HG02970 (cell line): ENCODE data around the gene MXRA7.
"Not testable (repeated sequence)": the region's sequence is repeated elsewhere in the genome, so short reads cannot be mapped to it uniquely, and the experiment has no call there.

Experiments
- ATAC-seq: cut with Tn5 transposase; IDR thresholded peaks from one replicate; pipeline ENCODE4 v1.9.1; 2021; ENCODE audit warnings: mild to moderate bottlenecking, moderate library complexity, moderate number of reproducible peaks; ENCODE audit not compliant: unreplicated experiment, low FRiP score

The MXRA7 gene

GRCh38 chr17:76657505-76658241 is 53.1 kb downstream of the MXRA7 start:
- ATAC-seq = no peak

GRCh38 chr17:76654408-76654807 is 56.4 kb downstream of the MXRA7 start:
- ATAC-seq = no peak

GRCh38 chr17:76650504-76650903 is 60.3 kb downstream of the MXRA7 start:
- no peak for ATAC-seq

GRCh38 chr17:76646712-76647111 is 64.1 kb downstream of the MXRA7 start:
- ATAC-seq = no peak

- ATAC-seq = no peak
Measured at GRCh38 chr17:76645481-76645880, 65.3 kb downstream of the MXRA7 start.

- ATAC-seq = no peak
Measured at GRCh38 chr17:76644995-76645394, 65.8 kb downstream of the MXRA7 start.

GRCh38 chr17:76643553-76644148 is 67.1 kb downstream of the MXRA7 start, which contains the start of gene ST6GALNAC1:
ST6GALNAC1 (minus strand) TSS chr17:76643757; CDS start chr17:76643638, 119 bp downstream.
- no peak for ATAC-seq

GRCh38 chr17:76642994-76643393 is 67.8 kb downstream of the MXRA7 start:
- no peak for ATAC-seq

GRCh38 chr17:76642032-76642561 is 68.7 kb downstream of the MXRA7 start:
- no peak for ATAC-seq

GRCh38 chr17:76641501-76641900 is 69.3 kb downstream of the MXRA7 start:
- no peak for ATAC-seq

GRCh38 chr17:76640550-76641380 is 70.0 kb downstream of the MXRA7 start:
- no peak for ATAC-seq

- ATAC-seq = no peak
Measured at GRCh38 chr17:76638263-76638662, 72.5 kb downstream of the MXRA7 start.

- not testable (repeated sequence) for ATAC-seq
Measured at GRCh38 chr17:76636486-76637206, 74.1 kb downstream of the MXRA7 start.

- no peak for ATAC-seq
Measured at GRCh38 chr17:76635659-76636360, 75.0 kb downstream of the MXRA7 start.

- no peak for ATAC-seq
Measured at GRCh38 chr17:76635039-76635438, 75.7 kb downstream of the MXRA7 start.

- no peak for ATAC-seq
Measured at GRCh38 chr17:76633628-76634328, 77.0 kb downstream of the MXRA7 start.

- ATAC-seq = no peak
Measured at GRCh38 chr17:76631821-76632565, 78.8 kb downstream of the MXRA7 start.

- no peak for ATAC-seq
Measured at GRCh38 chr17:76630151-76630550, 80.6 kb downstream of the MXRA7 start.
